ENCODE results near the gene SIRT7.

SIRT7 gene

GRCh38 chr17:81906476-81907218 lies 11.3 kb downstream of the SIRT7 start:
- no peak overlapping the region for H3K4me3 ChIP-seq (ENCODE audit: low read depth, low read length)
- no peak for TF ChIP-seq CTCF (IDR thresholded peaks at IDR 0.05; ENCODE audit: low read depth, low read length, missing control alignments)
- DNase-seq (ENCODE audit: low read depth): no peak

GRCh38 chr17:81905993-81906392 lies 12.0 kb downstream of the SIRT7 start:
- H3K4me3 ChIP-seq (ENCODE audit: low read depth, low read length): no peak overlapping the region
- DNase-seq (ENCODE audit: low read depth): no peak
- TF ChIP-seq CTCF (IDR thresholded peaks at IDR 0.05; ENCODE audit: low read depth, low read length, missing control alignments): no peak

GRCh38 chr17:81905424-81905875 lies 12.5 kb downstream of the SIRT7 start:
- no peak for TF ChIP-seq CTCF (IDR thresholded peaks at IDR 0.05; ENCODE audit: low read depth, low read length, missing control alignments)
- no peak overlapping the region for H3K4me3 ChIP-seq (ENCODE audit: low read depth, low read length)
- DNase-seq (ENCODE audit: low read depth): no peak

- DNase-seq (ENCODE audit: low read depth): no peak
- H3K4me3 ChIP-seq (ENCODE audit: low read depth, low read length): no peak overlapping the region
- no peak for TF ChIP-seq CTCF (IDR thresholded peaks at IDR 0.05; ENCODE audit: low read depth, low read length, missing control alignments)
Observed at GRCh38 chr17:81904600-81905423, 13.2 kb downstream of the SIRT7 start.

- no peak for DNase-seq (ENCODE audit: low read depth)
- TF ChIP-seq CTCF (IDR thresholded peaks at IDR 0.05; ENCODE audit: low read depth, low read length, missing control alignments): no peak
- no peak overlapping the region for H3K4me3 ChIP-seq (ENCODE audit: low read depth, low read length)
Observed at GRCh38 chr17:81903896-81904599, 13.9 kb downstream of the SIRT7 start.

- H3K4me3 ChIP-seq (ENCODE audit: low read depth, low read length): no peak overlapping the region
- no peak for DNase-seq (ENCODE audit: low read depth)
- no peak for TF ChIP-seq CTCF (IDR thresholded peaks at IDR 0.05; ENCODE audit: low read depth, low read length, missing control alignments)
Observed at GRCh38 chr17:81903415-81903831, 14.6 kb downstream of the SIRT7 start.

All from GM12864 (cell line).